Stimulated activated CD8-positive, alpha-beta memory T cell treated with anti-CD3 and anti-CD28 coated beads, Interleukin-4, amount 100 ng/mL, for 48 hours (primary cell): ENCODE results near the gene CYP39A1.

Experiments used
- DNase-seq: peaks from one replicate; pipeline ENCODE4 v3.0.0-alpha.2; 2020

The CYP39A1 gene

DNA sequence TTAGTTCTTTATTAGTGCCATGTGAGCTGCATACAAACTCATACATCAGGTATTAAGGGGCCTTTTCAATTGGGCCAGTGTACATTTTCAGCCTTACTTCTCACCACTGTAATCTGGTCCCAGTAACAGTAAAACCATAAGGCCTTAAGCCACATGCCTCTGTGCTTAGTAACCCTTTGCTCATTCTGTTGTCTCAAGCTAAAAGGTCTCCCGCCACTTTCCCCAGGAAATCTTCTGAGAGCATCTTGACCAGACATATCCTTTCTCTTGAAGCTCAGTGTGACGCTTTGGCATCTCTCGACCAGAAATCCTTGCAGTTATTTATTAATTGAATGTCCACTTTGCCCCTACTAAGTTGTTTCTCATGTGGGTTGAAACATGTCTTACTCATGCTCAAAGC, 68.0 kb downstream of the CYP39A1 start:
- no peak for DNase-seq

DNA sequence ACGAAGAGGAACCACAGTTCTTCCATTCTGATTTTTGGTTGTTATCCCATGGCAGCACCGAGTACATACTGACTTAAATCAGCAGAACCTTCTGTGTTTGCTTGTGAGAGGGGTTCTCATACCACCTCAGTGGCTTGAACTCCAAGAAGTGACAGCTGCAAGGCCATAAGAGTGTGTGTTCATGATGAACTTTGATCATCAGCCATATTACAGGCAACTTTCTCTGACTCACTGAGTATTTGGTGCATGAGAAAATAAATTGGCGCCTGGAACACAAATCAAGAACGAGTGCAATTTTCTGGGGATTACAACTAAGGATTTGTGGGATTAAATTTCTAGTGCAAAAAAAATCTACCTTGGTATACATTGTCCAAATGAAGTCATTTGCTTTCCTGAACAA, 68.9 kb downstream of the CYP39A1 start:
- DNase-seq: no peak

DNA sequence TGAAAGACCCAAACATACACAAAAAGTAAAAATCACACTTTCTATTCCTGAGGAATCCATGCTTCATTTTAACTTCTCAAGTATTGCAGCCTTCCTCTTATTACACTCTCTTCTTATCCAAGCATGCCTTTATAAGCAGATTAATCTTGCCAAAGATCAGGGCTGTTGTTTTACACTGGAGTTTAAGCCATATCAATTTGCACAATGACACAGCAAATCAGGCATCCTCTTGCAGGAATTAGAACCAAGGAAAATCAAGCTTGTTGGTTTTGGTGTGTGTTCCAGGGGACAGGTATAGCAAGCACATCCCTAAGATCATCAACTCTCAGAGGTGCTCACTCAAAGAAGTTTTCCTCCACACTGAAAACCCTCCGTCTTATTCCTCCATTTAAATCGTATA, 69.5 kb downstream of the CYP39A1 start:
- DNase-seq: no peak

DNA sequence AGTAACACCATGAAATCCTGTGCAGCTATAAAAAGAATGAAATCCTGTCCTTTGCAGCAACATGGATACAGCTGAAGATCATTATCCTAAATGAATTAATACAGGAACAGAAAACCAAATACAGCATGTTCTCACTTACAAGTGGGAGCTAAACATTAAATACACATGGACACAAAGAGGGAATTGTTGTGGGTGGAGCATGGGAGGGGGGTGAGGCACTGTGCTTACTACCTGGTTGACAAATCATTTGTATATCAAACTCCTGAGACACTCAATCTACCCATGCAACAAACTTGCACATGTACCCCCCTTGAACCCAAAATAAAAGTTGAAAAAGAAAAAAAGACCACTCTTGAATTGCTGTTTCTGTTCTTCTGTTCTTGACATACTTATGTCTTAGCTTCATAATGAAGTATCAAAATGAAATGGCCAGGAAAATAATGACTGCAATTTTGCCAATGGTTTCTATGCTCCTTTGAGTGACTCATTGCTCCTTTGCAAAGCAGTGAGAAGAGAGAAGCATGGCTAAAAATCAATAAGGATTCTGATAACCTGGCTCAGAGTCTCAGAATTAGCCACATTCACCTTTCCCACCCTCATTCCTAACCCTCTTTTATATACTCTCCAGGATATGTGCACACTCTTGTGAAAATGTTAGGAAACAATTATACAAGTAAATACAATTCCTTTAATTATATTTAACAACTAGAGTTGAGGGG, 71.0 kb downstream of the CYP39A1 start:
- DNase-seq: no peak

DNA sequence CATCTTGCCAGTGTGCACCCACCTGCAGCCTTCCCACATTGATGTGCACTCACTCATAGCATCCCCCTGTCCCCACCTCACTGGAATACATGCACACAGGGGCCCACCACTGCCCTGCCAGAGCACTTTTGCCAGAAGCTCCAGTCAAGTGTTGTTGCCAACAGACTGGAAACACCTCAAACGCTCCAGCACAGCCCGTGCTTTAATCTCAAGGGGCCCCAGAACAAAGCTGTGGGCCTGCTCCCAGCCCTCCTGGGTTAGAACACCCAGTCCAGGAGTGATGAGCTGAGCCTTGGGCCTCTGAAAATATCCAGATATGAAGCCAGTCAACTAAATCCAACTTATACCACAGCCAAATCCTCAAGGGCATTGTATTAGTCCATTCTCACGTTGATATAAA, 77.1 kb downstream of the CYP39A1 start:
- DNase-seq: no peak

DNA sequence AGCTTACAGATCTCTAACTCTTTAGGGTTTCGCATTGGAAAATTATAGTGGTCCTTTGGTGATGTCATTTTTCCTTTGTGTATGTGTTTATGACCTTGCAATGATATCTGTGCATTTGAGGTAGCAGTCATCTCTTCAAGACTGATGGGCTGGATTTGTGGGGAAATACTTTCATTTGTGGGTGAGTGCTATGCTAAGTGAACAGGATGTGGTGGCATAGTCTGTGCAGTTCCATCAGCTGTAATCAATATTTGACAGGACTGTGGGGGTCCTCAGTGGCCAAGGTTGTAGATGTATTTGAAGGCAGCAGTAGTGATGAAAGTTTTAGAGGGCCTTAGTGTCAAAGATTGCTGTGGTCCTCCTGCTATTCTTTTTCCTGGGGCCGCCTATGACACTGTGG, 79.5 kb downstream of the CYP39A1 start:
- no peak for DNase-seq

DNA sequence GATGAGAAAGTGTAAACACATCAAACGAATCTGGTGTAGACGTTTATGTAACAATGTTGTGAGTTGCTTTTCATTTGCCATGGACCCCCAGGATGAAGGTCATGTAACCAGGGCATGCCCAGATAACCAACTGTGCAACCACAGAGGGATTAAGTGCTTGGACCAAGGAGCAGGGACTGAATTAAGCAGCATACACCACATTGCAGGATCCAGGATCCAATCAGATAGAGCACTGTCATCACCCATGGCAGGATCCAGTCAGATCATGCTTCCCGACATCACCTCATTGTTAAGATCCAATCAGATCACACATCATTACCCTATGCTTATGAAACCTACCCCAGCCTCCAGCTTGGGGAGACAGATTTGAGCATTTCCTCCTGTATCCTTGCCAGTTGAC, 87.1 kb downstream of the CYP39A1 start:
- no peak for DNase-seq

DNA sequence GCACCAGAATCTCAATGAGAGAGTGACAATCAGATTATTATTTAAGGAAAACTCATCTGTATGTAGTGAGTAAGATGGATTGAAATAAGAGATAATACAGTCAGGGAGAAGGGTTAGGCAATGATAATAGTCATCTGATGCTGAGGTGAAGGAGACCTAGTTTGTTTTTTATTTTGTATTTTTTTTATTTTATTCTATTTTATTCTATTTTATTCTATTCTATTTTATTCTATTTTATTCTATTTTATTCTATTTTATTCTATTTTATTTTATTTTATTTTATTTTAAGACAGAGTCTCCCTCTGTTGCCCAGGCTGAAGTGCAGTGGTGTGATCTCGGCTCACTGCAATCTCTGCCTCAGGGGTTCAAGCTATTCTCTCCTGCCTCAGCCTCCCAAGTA, 88.7 kb downstream of the CYP39A1 start:
- no peak for DNase-seq

DNA sequence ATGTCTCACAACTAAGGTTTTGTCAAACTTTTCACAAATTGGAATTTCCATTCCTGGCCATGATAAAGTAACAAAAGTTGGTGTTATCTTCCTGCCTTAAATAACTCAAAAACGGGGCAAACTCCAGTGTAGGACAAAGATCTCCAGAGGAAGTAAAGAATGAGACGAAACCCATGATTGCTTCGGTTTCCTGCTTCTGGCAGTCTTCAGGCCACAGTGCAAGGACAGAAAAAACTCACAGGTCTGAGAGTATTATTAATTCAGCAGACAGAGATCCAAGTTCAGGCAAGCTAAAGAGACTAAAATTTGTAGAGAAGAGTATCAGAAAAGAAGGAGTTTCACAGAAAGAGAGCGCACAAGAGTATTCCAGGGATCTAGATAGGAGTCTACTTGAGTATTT, 96.6 kb downstream of the CYP39A1 start:
- DNase-seq: no peak

DNA sequence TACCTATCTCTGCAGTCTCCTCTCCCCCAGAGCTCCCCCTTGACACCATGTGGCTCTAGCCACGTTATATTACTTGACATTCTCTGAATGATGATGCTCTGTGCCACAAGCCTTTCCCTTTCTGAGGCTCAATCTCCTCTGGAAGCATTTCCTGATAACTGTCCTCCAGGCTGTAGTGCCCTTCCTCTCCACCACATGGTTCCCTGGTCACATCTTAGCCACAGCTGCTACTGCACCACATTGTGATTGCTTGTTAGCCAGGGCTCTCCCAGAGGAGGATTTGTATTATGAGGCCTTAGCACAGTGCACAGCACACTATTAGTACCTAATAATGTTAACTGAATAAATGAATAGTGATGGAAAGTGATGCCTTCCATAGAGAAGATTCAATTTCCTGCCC, 97.5 kb downstream of the CYP39A1 start:
- no peak for DNase-seq

DNA sequence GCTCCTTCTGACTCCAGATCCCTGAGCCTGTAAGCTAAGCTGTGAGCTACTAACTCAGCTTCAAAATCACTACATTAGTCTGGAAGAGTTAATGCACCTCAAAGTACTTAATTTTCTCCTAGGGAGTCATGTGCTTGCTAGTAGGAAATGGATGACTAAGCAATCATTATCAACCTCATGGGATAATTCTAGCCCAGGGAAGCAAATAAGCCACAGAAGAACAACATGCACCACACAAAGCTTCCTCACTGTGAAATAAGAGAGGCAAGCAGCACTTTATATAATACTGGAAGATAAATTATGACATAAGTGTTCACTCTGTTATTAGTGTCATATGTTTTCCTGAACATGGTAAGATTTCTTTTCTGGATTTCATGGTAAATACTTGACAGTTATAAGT, 103.5 kb downstream of the CYP39A1 start:
- no peak for DNase-seq

DNA sequence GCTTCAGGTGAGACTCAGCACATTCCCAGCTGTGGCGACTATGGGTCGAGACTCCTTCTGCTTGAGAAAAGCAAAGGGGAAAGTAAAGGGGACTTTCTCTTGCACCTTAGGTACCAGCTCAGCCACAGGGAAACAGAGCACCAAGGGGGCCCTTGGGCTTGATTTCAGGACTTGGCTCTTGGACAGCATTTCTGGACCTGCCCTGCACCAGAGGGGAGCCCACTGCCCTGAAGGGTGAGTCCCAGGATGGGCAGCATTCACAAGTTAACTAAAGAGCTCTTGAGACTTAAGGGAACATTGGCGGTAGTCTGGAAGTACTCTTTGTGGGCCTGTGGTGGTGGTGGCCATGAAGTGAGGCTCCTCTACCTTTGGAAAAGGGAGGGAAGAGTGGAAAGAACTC, 111.1 kb downstream of the CYP39A1 start:
- DNase-seq: no peak

DNA sequence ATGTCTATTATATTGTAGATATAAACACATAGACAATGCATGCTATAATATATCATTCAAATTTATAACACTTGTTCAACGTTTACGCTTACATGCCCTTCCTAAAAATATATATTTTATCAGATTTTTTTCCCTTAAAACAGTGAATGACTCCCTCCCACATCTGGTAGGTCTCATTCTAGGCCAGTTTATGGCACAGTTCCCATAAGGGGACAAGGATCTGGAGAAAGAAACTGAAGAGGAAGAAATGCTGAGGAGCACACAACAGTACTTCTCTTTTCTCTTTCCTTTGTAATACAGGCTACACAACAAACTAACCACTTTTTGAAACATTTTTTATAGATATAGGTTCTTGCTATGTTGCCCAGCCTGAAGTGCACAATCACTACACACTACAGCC, 112.8 kb downstream of the CYP39A1 start:
- no peak for DNase-seq

DNA sequence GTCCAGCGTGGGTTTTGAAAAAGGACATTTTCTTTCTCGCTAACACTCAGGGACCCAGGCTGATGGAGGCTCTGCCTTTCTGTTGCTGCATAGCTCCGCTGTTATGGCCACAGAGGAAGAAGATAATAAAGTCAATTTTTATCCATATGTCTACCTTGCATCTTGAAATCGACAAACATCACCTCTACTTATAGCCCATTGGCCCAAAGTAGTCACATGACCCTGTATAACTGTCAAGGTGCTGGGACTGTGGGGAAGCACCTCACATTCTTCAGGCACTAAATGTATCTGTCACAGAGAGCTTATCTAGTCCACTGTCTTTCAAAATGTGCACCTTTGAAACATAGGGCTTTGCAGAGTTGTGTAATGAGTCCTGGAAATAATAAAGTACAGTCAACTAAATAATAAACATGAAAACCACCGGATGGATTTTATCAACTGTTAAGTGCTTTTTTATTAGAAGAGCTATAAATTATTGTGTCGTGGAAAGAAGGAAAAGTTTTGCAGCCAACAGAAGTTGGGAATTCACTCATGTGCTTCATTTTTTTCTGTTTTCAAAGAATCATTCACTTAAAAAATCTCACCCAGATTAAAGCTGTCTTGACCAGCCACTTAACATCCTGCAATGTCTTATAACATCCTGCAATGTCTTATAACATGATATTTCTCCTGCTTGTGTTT, 113.7 kb downstream of the CYP39A1 start:
- DNase-seq: no peak

DNA sequence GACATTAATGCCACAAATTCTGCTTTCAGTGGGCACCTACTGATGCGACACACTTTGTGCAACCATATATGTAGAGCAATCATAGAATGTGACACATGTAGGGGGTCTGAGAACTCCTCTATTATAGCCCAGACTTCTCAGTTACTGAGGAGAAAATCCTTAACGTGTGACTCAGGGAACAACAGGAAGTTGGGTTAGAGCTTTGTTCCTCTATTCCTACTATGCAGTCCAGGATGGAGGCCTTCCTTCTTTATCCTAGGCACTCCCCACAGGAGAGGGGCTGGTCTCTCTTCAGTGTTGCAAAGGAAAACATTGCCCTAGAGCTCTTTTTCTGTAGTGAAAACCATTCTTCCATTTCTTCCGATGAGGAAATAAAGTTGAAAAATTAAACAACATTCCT, 121.7 kb downstream of the CYP39A1 start:
- no peak for DNase-seq

DNA sequence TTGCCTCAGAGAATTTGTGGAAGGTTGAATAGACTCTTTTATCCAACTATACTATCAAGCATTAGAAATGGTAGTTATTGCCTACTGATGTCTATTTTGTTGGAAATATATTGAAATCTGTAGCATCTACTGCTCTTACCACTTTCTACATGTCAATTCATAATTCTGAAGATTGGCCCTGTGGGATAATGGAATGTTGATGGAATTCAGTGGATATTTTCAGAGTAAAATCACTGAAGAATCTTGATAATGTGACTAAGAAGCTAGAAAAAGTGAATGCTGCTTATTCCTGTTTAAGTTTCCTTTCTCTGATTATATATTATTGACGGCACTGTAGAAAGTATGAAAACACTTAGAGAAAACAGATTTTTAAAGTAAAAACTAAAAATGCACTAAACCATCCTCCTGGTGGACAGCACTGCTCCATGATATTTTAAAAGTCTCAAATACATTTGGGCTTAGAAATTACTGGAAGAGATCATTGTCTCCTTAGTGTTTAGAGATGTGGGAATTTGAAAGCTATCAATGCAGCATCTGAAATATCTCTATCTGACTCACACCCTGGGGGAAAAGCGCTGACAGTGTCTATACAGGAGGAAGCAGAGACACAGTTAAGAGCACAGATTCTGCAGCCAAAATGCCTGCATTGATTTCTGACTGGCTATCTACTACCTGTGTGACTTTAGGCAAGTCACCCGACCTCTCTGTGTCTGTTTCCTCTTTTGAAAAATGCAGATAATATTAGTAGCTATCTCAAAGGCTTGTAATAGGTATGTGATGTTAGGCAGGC, 123.5 kb downstream of the CYP39A1 start:
- no peak for DNase-seq

DNA sequence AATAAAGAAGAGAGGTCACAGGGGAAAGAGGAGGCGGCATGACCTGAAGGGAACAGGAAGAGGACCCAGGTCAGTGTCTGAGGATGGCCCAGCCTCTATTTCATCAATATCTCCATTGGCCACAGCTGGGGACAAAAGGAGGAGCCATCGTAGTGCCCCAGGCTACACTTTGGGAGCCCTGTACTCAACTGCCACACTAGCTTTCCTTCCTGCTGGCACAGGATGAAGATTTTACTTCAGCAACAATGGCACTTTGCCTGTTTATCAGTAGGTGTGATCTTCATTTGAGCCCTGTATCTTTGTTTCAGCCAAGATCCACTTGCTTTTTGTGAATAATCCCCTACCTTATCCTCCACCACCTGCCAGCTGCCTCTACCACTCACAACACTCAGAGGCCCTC, 126.0 kb downstream of the CYP39A1 start:
- DNase-seq: no peak

DNA sequence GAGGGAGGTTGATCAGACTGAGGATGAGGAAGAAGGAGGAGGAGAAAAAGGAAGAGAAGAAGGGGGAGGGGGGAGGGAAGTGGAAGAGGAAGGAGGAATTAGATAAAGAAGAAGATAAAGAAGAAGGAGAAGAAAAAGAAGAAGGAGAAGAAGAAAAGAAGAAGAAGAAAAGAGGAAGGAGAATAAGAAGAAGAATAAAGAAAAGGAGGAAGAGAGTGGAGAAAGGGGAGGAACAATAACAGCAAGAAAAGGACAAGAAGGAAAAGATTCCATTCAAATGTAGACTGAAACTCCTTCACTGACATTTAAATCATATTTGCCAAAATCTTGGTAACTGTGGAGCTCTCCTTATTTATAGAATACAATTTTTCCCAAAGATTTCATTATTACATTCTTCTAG, 127.0 kb downstream of the CYP39A1 start:
- DNase-seq: no peak

DNA sequence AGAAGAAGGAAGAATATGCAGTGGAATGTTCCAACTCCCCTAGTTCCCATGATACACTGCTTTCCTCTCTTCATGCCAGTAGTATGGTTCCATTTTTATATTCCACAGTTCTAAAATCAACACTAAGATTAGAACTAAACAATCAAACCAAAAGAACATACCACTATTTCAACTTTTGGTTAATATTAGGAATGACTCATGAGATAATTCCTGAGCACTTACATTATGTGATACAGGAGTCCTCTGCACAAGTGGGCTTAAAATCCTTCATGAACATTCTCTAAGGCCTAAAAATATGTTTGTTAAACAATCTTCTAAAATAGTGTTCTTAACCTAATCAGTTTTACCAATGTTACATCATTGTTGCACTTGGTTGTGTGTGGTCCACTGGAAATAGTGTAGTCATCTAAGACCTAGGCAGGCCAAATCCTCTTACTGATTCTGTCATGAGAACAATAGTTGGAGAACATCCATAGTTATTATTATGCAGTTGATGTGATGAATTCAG, 131.1 kb downstream of the CYP39A1 start:
- no peak for DNase-seq

DNA sequence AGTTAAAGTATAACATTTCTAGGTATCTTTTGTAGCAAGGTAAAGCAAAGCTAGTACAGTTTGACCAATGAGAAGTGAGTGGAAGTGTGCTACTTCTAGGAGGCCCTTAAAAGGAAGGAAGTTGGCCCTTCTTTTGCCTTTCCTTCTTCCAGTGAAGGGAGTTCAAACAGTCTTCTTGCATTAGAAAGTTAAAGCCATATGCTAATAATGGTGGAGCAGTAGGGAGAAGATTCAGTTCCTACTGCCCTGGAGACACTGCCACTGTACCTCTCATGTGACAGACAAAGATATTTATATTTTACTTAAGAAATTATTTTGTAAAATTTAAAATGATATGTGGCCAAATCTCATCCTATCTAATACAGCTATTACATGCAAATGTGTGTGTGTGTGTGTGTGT, 135.4 kb downstream of the CYP39A1 start:
- no peak for DNase-seq

DNA sequence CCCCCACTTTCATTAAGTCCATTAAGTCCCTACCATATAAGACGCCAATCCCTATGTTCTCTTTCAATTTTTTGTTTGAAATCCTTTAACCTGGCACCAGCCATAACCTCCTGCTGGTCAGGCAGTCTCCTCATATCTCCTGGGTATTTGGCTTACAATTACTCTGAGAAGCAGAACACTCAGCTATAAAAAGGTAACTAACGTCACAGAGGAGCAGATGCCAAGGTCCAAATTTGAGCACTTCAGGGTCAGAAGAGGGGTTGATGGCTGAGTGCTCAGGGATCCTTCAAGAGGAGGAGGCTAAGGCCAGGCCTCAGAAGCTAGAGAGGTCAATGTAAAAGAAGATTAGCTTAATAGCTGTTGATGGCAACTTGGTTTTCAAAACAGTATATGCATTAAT, 139.1 kb downstream of the CYP39A1 start:
- DNase-seq: no peak

DNA sequence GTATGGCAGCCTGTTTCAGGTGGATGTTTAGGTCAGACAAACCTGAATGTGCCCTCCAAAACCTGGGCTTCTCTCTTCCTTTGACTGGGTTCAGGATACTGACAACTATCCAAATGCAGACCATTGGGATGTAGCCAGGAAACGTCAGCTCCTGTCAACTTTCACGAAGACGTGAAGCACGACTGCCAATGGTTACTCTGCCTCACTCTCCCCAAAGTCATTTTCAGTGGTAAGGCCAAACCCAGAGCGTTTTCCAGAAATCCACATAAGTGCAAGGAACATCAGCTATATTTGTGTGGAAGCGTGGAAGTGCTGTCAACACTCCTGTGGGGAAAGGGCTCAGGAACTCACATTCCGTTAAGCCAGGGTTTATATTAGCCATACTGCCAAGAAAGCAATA, 141.3 kb downstream of the CYP39A1 start:
- DNase-seq: no peak

DNA sequence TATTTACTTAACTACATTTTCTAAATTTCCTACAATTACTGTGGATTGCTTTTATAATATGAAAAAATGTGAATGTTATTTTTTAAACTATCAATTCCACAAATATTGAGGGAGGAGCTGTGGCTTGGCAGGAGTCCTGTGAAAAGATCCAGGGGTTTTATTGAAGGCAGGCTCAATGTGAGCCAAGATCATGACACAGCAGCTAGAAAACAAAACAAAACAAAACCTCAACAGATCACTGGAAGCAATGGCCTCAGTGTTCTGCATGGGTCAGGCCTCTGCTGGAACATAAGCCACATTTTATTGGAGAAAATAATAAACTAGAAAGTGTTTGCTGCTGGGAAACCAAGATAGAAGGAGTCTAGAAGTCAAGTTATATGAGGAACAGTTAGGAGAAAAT, 142.0 kb downstream of the CYP39A1 start:
- DNase-seq: no peak

DNA sequence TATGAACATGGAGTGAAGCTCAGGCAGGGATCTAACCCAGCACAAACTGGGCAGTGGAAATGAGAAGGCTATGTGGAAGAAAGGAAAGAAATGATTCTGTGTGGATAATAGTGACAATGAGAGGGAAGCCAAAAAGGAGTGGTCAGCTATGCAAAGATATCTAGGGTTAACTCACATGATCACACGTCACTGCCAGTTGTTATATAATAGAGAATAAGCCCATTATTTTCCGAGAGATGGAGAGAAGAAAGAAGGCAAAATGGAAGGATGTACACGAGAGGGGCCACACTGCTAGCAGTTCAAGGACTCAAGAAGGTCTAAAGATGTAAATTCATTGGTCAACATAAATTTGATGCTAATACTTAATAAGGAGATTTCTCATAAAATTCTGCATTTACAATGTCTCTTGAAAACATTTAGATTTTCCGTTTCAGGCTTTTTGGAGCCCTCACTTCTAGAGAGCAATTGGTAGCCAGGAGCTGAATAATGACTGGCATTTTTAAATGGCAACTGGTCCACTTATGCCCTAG, 142.6 kb downstream of the CYP39A1 start:
- no peak for DNase-seq
